ENCODE results near the gene SRF. TPM values are rescaled to one million over a fixed set of nuclear protein-coding genes. Genes with fewer than 3 reads are reported as not detected.
A peak's percentile ranks its signal among the peaks of the same experiment; 100 is the strongest.
"Not testable (repeated sequence)": the region's sequence is repeated elsewhere in the genome, so short reads cannot be mapped to it uniquely, and the experiment has no call there.

Gene SRF
- total RNA-seq (2014; rRNA removed; shearing (Covaris generic)) = 32.8 and 35.5 TPM in 2 replicates
- polyA plus RNA-seq (2015; cell fraction: cytosol; rRNA removed) = 34.7 and 35.2 TPM in 2 replicates
- polyA plus RNA-seq (2015; cell fraction: nucleus; rRNA removed) = 29.6 and 36.6 TPM in 2 replicates

- peak; percentile 99 for DNase-seq (ENCODE audit: low read depth)
Observed at GRCh38 chr6:43170931-43171706, at the start of gene SRF. Gene SRF, plus strand, starts transcription at chr6:43171269. Its CDS starts 388 bp downstream, at chr6:43171657.

GRCh38 chr6:43122146-43122545 lies 48.9 kb upstream of the SRF start:
- no peak for DNase-seq (ENCODE audit: low read depth)

GRCh38 chr6:43123461-43124314 lies 47.4 kb upstream of the SRF start:
- DNase-seq (ENCODE audit: low read depth) = no peak

GRCh38 chr6:43124481-43124880 lies 46.6 kb upstream of the SRF start:
- no peak for DNase-seq (ENCODE audit: low read depth)

GRCh38 chr6:43125119-43125518 lies 46.0 kb upstream of the SRF start:
- DNase-seq (ENCODE audit: low read depth) = no peak

GRCh38 chr6:43125555-43125954 lies 45.5 kb upstream of the SRF start:
- DNase-seq (ENCODE audit: low read depth) = no peak

- DNase-seq (ENCODE audit: low read depth) = no peak
Observed at GRCh38 chr6:43127180-43127579, 43.9 kb upstream of the SRF start.

- DNase-seq (ENCODE audit: low read depth) = no peak
Observed at GRCh38 chr6:43127877-43128276, 43.2 kb upstream of the SRF start.

- no peak for DNase-seq (ENCODE audit: low read depth)
Observed at GRCh38 chr6:43128926-43129325, 42.1 kb upstream of the SRF start.

GRCh38 chr6:43129434-43130194 lies 41.5 kb upstream of the SRF start:
- peak; percentile 51 for DNase-seq (ENCODE audit: low read depth)

GRCh38 chr6:43130429-43130828 lies 40.6 kb upstream of the SRF start:
- no peak for DNase-seq (ENCODE audit: low read depth)

GRCh38 chr6:43131379-43131778 lies 39.7 kb upstream of the SRF start:
- DNase-seq (ENCODE audit: low read depth) = not testable (repeated sequence)

- no peak for DNase-seq (ENCODE audit: low read depth)
Observed at GRCh38 chr6:43138267-43138666, 32.8 kb upstream of the SRF start.

GRCh38 chr6:43139973-43140372 lies 31.1 kb upstream of the SRF start:
- not testable (repeated sequence) for DNase-seq (ENCODE audit: low read depth)

GRCh38 chr6:43141644-43142043 lies 29.4 kb upstream of the SRF start:
- DNase-seq (ENCODE audit: low read depth) = no peak

GRCh38 chr6:43142101-43142500 lies 29.0 kb upstream of the SRF start:
- no peak for DNase-seq (ENCODE audit: low read depth)

GRCh38 chr6:43143235-43144128 lies 27.6 kb upstream of the SRF start:
- DNase-seq (ENCODE audit: low read depth) = peak; percentile 89

- DNase-seq (ENCODE audit: low read depth) = no peak
Observed at GRCh38 chr6:43144879-43145278, 26.2 kb upstream of the SRF start.

- DNase-seq (ENCODE audit: low read depth) = no peak
Observed at GRCh38 chr6:43146261-43146660, 24.8 kb upstream of the SRF start.

Data from HT1080 (cell line).